PC-3 (cell line): ENCODE data around the gene MMP1. TPM values are rescaled to one million over a fixed set of nuclear protein-coding genes. Genes with fewer than 3 reads are reported as not detected.

Source experiments
- ATAC-seq: fragments of 200-7000 bp; cut with Tn5 transposase; 2 replicates; pipeline ENCODE4 v1.9.1; 2020; ENCODE audit warnings: mild to moderate bottlenecking, moderate library complexity
- BruUV-seq: library from RNA; stranded (reverse); fragments of 400-500 nt; replicated peaks from 2 replicates; lab custom pipeline; 2021; lab: Mats Ljungman, UMichigan
- CTCF ChIA-PET: fragments of 300-600 bp; sonication (Branson Sonifier 250); formaldehyde crosslinking; loops from one replicate; lab custom pipeline; 2022; ENCODE audit warnings: antibody characterized with exemption; lab: Charles Lee
- POLR2A ChIA-PET: fragments of 300-600 bp; sonication (Branson Sonifier 250); formaldehyde crosslinking; loops from one replicate; lab custom pipeline; 2022; ENCODE audit warnings: antibody characterized with exemption; ENCODE audit not compliant: unreplicated experiment; lab: Charles Lee
- DNase-seq: peaks from one replicate; pipeline ENCODE4 v3.0.0-alpha.2; 2015
- H2AFZ ChIP-seq: fragments of 300-600 bp; sonication (generic); 2 replicates; pipeline ENCODE4 v1.6.0; 2016; ENCODE audit warnings: antibody characterized with exemption, low read length
- H3F3A ChIP-seq: fragments of 300-600 bp; sonication (generic); one replicate; pipeline ENCODE4 v1.6.0; 2017; ENCODE audit warnings: antibody characterized with exemption, low read length, control low read depth, mild to moderate bottlenecking; ENCODE audit not compliant: unreplicated experiment
- H3K27ac ChIP-seq: fragments of 300-600 bp; sonication (generic); 2 replicates; pipeline ENCODE4 v1.5.1; 2016; ENCODE audit warnings: mild to moderate bottlenecking, low read length
- H3K27me3 ChIP-seq: fragments of 300-600 bp; sonication (generic); 2 replicates; pipeline ENCODE4 v1.6.1; 2016; ENCODE audit warnings: low read length, mixed read lengths
- H3K36me3 ChIP-seq: fragments of 300-600 bp; sonication (generic); 2 replicates; pipeline ENCODE4 v1.6.1; 2016; ENCODE audit warnings: low read depth, mixed run types, low read length, mixed read lengths
- H3K4me1 ChIP-seq: fragments of 300-600 bp; sonication (generic); 2 replicates; pipeline ENCODE4 v1.5.1; 2016; ENCODE audit warnings: low read length; ENCODE audit not compliant: insufficient read depth
- H3K4me2 ChIP-seq: fragments of 300-600 bp; sonication (generic); 2 replicates; pipeline ENCODE4 v1.6.0; 2016; ENCODE audit warnings: low read length
- H3K4me3 ChIP-seq: fragments of 300-600 bp; sonication (generic); 2 replicates; pipeline ENCODE4 v1.5.1; 2016; ENCODE audit warnings: mild to moderate bottlenecking, low read length, mixed read lengths
- H3K79me2 ChIP-seq: fragments of 300-600 bp; sonication (generic); 2 replicates; pipeline ENCODE4 v1.6.1; 2017; ENCODE audit warnings: low read length, mixed read lengths
- H3K9ac ChIP-seq: fragments of 300-600 bp; sonication (generic); 2 replicates; pipeline ENCODE4 v1.6.0; 2016; ENCODE audit warnings: mild to moderate bottlenecking, low read length
- H3K9me2 ChIP-seq: fragments of 300-600 bp; sonication (generic); replicated peaks from 2 replicates; pipeline ENCODE4 v1.6.1; 2016; ENCODE audit warnings: mixed run types, low read length, mixed read lengths
- H3K9me3 ChIP-seq: fragments of 300-600 bp; sonication (generic); 2 replicates; pipeline ENCODE4 v1.6.1; 2016; ENCODE audit warnings: low read length, mixed read lengths
- H4K20me1 ChIP-seq: fragments of 300-600 bp; sonication (generic); 2 replicates; pipeline ENCODE4 v1.6.1; 2016; ENCODE audit warnings: low read length, mixed read lengths
- EZH2 ChIP-seq: fragments of 300-600 bp; sonication (generic); IDR thresholded peaks from one replicate; pipeline ENCODE4 v1.6.1; 2017; ENCODE audit warnings: antibody characterized with exemption, mild to moderate bottlenecking, low read length; ENCODE audit not compliant: unreplicated experiment
- EZH2phosphoT487 ChIP-seq: fragments of 300-600 bp; sonication (generic); IDR thresholded peaks from 2 replicates; pipeline ENCODE4 v1.6.1; 2018; ENCODE audit warnings: mild to moderate bottlenecking, antibody characterized with exemption, low read length, borderline replicate concordance
- intact Hi-C: fragments of 100-400 bp; cut with micrococcal nuclease; formaldehyde crosslinking; loops from 2 replicates; pipeline ENCODE4 v1.9.0; 2023
- total RNA-seq: library from RNA; depleted of rRNA; stranded (reverse); fragments of >200 nt; gene quantifications from 2 replicates; pipeline ENCODE4 v1.2.3, GENCODE V29; 2014
- TF ChIP-seq, protein P1 (sequence below): fragments of 300-600 bp; sonication (generic); conservative IDR thresholded peaks from 2 replicates; pipeline ENCODE4 v1.5.1; 2017; ENCODE audit warnings: antibody characterized with exemption, low read depth, mild to moderate bottlenecking, low read length

MMP1 gene
- total RNA-seq, 1 experiment from 2014 or later, result 7.3 TPM

DNA sequence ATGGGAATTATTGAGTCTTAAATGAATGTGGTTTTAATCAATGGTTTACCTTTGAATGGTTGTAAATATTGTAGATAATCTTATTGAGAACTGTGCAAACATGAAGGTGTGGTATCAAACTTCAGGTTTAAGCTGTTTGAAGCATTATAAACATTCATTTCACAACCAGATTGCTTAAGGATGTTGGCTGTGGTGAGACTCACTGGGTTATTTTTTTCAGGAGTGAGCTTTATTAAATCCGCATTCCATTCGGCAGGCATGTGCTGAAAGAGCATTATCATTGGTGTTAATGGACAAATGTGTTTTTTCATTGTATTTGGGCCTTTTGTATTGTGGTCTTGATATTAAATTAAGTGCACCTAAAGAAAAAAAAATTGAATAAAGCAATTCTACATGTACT lies 35.8 kb upstream of the MMP1 start:
- Histone ChIP-seq H3K79me2 (no peaks in the 10 kb centered on the region), H3K27ac (no peak overlapping the region), H3K4me1 (peaks cover 21% of the 10 kb centered on the region), H3K4me3 (no peak overlapping the region), H3K9me2 (no peaks in the 10 kb centered on the region), H2AFZ (no peak overlapping the region), H3K27me3 (no peaks in the 10 kb centered on the region), H3K9ac (no peak overlapping the region), H3K4me2 (no peak overlapping the region), H3K9me3 (no peaks in the 10 kb centered on the region), H3F3A (no peaks in the 10 kb centered on the region), H4K20me1 (no peaks in the 10 kb centered on the region), H3K36me3 (no peaks in the 10 kb centered on the region)
- POLR2A ChIA-PET, result no interaction called here
- ATAC-seq (no peak), DNase-seq (no peak)
- CTCF ChIA-PET, result no interaction called here
- TF ChIP-seq, protein P1, sequence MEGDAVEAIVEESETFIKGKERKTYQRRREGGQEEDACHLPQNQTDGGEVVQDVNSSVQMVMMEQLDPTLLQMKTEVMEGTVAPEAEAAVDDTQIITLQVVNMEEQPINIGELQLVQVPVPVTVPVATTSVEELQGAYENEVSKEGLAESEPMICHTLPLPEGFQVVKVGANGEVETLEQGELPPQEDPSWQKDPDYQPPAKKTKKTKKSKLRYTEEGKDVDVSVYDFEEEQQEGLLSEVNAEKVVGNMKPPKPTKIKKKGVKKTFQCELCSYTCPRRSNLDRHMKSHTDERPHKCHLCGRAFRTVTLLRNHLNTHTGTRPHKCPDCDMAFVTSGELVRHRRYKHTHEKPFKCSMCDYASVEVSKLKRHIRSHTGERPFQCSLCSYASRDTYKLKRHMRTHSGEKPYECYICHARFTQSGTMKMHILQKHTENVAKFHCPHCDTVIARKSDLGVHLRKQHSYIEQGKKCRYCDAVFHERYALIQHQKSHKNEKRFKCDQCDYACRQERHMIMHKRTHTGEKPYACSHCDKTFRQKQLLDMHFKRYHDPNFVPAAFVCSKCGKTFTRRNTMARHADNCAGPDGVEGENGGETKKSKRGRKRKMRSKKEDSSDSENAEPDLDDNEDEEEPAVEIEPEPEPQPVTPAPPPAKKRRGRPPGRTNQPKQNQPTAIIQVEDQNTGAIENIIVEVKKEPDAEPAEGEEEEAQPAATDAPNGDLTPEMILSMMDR, result no peak
- TF ChIP-seq EZH2, result no peak
- TF ChIP-seq EZH2phosphoT487, result no peak
- intact Hi-C loops, result no loop called here
- BruUV-seq, result no TSS peak

DNA sequence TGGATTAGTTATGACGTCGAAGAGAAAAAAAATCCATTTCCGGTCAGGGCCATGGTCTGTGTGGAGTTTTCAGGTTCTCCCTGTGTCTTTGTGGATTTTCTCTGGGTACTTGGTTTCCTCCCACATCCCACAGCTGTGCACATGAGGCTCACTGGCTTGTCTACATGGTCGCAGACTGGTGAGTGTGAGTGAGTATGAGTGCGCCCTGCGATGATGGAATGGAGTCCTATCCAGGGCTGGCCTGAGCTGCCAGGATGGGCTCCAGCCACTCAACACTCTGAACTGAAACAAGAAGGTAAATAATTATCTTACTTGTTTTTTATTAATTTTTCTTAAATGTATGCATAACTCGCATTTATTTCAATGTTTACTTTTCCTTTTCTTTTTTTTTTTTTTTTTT lies 34.7 kb upstream of the MMP1 start:
- ATAC-seq (no peak), DNase-seq (no peak)
- Histone ChIP-seq H3K79me2 (no peaks in the 10 kb centered on the region), H3K9ac (no peak overlapping the region), H3K4me3 (no peak overlapping the region), H3K27ac (no peak overlapping the region), H3K4me1 (peaks cover 21% of the 10 kb centered on the region), H4K20me1 (no peaks in the 10 kb centered on the region), H3F3A (no peaks in the 10 kb centered on the region), H2AFZ (no peak overlapping the region), H3K27me3 (no peaks in the 10 kb centered on the region), H3K9me3 (no peaks in the 10 kb centered on the region), H3K4me2 (no peak overlapping the region), H3K9me2 (no peaks in the 10 kb centered on the region), H3K36me3 (no peaks in the 10 kb centered on the region)
- no TSS peak for BruUV-seq
- POLR2A ChIA-PET, result no interaction called here
- TF ChIP-seq EZH2 (no peak), EZH2phosphoT487 (no peak)
- TF ChIP-seq, protein P1, result no peak
- CTCF ChIA-PET, result no interaction called here
- intact Hi-C loops, result no loop called here

DNA sequence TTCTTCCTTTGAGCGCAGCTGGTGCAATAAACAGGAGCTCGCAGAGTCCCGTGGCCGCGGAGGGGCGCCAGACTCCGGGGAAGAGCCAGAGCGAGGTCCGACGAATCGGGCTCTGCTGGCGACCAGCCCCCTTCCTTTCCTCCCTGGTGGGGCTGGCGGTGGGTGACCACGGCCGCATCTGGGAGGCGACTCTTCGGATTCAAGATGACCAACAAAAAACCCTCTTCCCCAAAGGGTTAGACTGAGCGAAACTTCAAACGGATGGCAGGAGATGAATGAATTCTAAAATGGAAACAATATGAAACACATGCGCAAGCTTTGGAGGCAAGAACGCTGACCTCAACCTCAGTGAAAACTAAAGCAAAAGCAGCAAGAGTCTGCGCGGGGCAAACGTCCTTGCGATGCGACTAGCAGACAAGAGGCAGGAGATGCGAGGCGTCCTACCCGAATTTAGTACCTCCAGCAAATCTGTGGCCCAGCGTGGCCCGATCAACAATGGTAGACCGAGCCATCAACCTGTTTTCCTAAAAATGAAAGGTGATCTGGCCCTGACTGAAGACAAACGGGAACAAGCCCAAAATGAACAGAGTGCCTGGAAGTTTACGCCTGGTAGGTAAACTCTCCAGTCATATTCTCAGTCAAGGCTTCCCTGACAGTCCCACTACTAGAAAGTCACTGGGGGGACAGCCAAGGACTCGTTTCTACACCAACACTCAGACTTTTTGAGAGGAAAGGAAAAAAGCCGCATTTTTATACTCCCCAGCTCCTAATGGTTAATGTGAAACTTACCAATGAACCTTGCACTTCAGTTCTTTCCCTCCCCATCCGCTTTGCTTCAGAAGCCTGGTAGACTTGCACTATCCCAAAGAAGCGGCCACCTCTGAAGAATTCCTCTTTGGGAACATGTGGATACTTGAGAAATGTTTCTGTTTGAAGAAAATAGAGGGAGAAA lies 33.8 kb upstream of the MMP1 start:
- no TSS peak for BruUV-seq
- H3K9me2 ChIP-seq, result no peaks in the 10 kb centered on the region
- ATAC-seq, result no peak
- H4K20me1 ChIP-seq, result no peaks in the 10 kb centered on the region
- H3K36me3 ChIP-seq, result no peaks in the 10 kb centered on the region
- H3K9ac ChIP-seq, result no peak overlapping the region
- H3K4me2 ChIP-seq, result no peak overlapping the region
- ChIA-PET POLR2A (no interaction called here), CTCF (no interaction called here)
- H3K9me3 ChIP-seq, result no peaks in the 10 kb centered on the region
- H3K27ac ChIP-seq, result no peak overlapping the region
- no peak overlapping the region for H2AFZ ChIP-seq
- intact Hi-C loops, result no loop called here
- no peaks in the 10 kb centered on the region for H3K79me2 ChIP-seq
- H3F3A ChIP-seq, result no peaks in the 10 kb centered on the region
- no peak overlapping the region for H3K4me3 ChIP-seq
- H3K27me3 ChIP-seq, result no peaks in the 10 kb centered on the region
- DNase-seq, result no peak
- peaks cover 21% of the 10 kb centered on the region for H3K4me1 ChIP-seq
- TF ChIP-seq EZH2, result no peak
- TF ChIP-seq, protein P1, result no peak
- no peak for TF ChIP-seq EZH2phosphoT487
